ENCODE data around the gene PDE4A. TPM values are rescaled to one million over a fixed set of nuclear protein-coding genes. Genes with fewer than 3 reads are reported as not detected.

Gene PDE4A
- total RNA-seq, 1 donor from 2014 or later = 1.8 TPM

DNA sequence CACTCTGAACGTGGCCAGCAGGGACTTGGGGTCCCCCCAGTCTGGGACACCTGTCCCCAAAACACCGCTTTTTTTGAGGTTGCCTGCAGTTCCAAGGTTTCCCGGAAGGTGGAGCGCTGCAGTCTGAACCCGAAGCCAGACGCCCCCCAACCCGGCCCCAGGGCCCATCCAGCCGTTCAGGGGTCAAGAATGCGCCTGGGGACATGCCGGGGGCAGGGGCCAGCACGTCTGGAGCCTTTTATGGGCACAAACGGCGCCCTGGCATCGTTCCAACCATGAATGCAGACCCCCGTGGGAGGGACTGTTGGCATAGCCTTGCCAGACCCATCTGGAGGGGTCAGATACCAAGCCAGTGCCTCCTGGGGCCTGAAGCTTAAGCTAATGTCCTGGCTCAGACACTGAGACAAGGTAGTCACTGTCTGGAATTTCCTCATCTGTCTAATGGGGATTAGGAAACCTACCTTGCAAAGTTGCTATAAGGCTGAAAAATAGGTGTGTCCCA, 90.0 kb downstream of the PDE4A start:
- no peak overlapping the region for H3K4me3 ChIP-seq (ENCODE audit: low read depth, low read length)
- TF ChIP-seq CTCF (IDR thresholded peaks at IDR 0.05; ENCODE audit: insufficient read depth, low read length, poor library complexity, severe bottlenecking) = peak; percentile 92
- H3K27me3 ChIP-seq (ENCODE audit: control insufficient read depth, insufficient read depth, low read length) = peaks cover 30% of the 10 kb centered on the region
- H3K36me3 ChIP-seq (ENCODE audit: control insufficient read depth, insufficient read depth, low read length) = no peaks in the 10 kb centered on the region
- no peak for DNase-seq (ENCODE audit: low read depth)

DNA sequence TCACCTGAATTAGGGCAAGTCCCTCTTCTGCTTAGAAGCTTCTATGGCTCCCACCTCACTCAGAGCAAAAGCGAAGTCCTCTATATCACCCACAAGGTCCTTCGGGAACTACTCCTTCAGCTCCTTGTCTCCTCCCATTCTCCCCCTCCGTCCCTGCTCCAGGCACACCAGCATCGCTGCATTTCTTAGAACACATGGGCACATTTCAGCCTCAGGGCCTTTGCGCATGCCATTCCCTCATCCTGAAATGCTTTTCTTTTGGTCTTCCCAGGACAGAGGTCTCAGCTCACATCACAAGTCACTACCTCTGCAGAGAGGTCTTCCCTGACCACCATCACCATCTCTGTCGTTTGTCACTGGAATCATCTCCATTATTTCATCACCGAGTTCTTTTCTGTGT, 92.9 kb downstream of the PDE4A start:
- TF ChIP-seq CTCF (IDR thresholded peaks at IDR 0.05; ENCODE audit: insufficient read depth, low read length, poor library complexity, severe bottlenecking) = no peak

GRCh38 chr19:10514211-10515145, 94.1 kb downstream of the PDE4A start:
- Histone ChIP-seq H3K27me3 (ENCODE audit: control insufficient read depth, insufficient read depth, low read length) (peaks cover 68% of the 10 kb centered on the region), H3K36me3 (ENCODE audit: control insufficient read depth, insufficient read depth, low read length) (no peaks in the 10 kb centered on the region), H3K4me3 (ENCODE audit: low read depth, low read length) (no peak overlapping the region)
- TF ChIP-seq CTCF (IDR thresholded peaks at IDR 0.05; ENCODE audit: insufficient read depth, low read length, poor library complexity, severe bottlenecking) = no peak
- DNase-seq (ENCODE audit: low read depth) = no peak

More for the DNA sequence above, 92.9 kb downstream of the PDE4A start:
- Histone ChIP-seq H3K27me3 (ENCODE audit: control insufficient read depth, insufficient read depth, low read length) (peaks cover 55% of the 10 kb centered on the region), H3K36me3 (ENCODE audit: control insufficient read depth, insufficient read depth, low read length) (no peaks in the 10 kb centered on the region), H3K4me3 (ENCODE audit: low read depth, low read length) (no peak overlapping the region)
- no peak for DNase-seq (ENCODE audit: low read depth)

DNA sequence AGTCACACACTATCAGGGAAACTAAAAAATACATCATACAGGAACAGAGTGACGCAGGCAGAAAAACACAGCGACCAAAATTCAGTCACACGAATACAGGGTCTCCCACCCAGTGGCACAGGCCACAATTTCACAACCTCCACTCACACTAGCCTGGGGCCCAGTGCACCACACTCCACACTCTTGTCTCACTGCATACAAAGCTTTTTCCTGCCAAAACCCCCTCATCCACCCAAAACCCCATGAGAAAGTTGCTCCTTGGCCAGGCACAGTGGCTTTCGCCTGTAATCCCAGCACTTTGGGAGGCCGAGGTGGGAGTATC, 95.7 kb downstream of the PDE4A start:
- Histone ChIP-seq H3K36me3 (ENCODE audit: control insufficient read depth, insufficient read depth, low read length) (no peaks in the 10 kb centered on the region), H3K27me3 (ENCODE audit: control insufficient read depth, insufficient read depth, low read length) (peaks cover 70% of the 10 kb centered on the region), H3K4me3 (ENCODE audit: low read depth, low read length) (no peak overlapping the region)
- DNase-seq (ENCODE audit: low read depth) = no peak
- TF ChIP-seq CTCF (IDR thresholded peaks at IDR 0.05; ENCODE audit: insufficient read depth, low read length, poor library complexity, severe bottlenecking) = no peak

GRCh38 chr19:10516671-10517286, 96.4 kb downstream of the PDE4A start:
- no peak for DNase-seq (ENCODE audit: low read depth)
- no peak for TF ChIP-seq CTCF (IDR thresholded peaks at IDR 0.05; ENCODE audit: insufficient read depth, low read length, poor library complexity, severe bottlenecking)
- no peaks in the 10 kb centered on the region for H3K36me3 ChIP-seq (ENCODE audit: control insufficient read depth, insufficient read depth, low read length)
- no peak overlapping the region for H3K4me3 ChIP-seq (ENCODE audit: low read depth, low read length)
- peaks cover 72% of the 10 kb centered on the region for H3K27me3 ChIP-seq (ENCODE audit: control insufficient read depth, insufficient read depth, low read length)
